Esophagus muscularis mucosa (tissue), 3 donors: ENCODE data around the gene LRRC26.

Source experiments
- CTCF ChIP-seq, 3 experiments: fragments of 200-600 bp in 2 of 3; fragments of 450-650 bp in 1 of 3; sonication (generic) in 2 of 3; IDR thresholded peaks; one replicate each; pipeline ENCODE4 v1.5.1; 2017 to 2019; ENCODE audit warnings: antibody characterized with exemption in 3 of 3, mild to moderate bottlenecking in 2 of 3, moderate library complexity in 1 of 3
- POLR2A ChIP-seq: fragments of 450-650 bp; IDR thresholded peaks from one replicate; pipeline ENCODE4 v1.6.1; 2017; ENCODE audit warnings: antibody characterized with exemption, moderate library complexity, mild to moderate bottlenecking, low read depth

- TF ChIP-seq CTCF (IDR thresholded peaks at IDR 0.05) (no peak), POLR2A (no peak)
Observed at GRCh38 chr9:137139468-137140150, 30.2 kb downstream of the LRRC26 start.
